GM10248 (cell line): ENCODE measurements around the gene CXCR3.
"Not testable (repeated sequence)": the region's sequence is repeated elsewhere in the genome, so short reads cannot be mapped to it uniquely, and the experiment has no call there.

ENCODE experiments used
- CTCF ChIA-PET: fragments of 300-600 bp; sonication (Branson Sonifier 250); formaldehyde crosslinking; extraction: SDS; loops from one replicate; lab custom pipeline; 2021; ENCODE audit warnings: antibody characterized with exemption; lab: Yijun Ruan, JAX
- POLR2A ChIA-PET: fragments of 350-650 bp; sonication (Branson Sonifier 250); formaldehyde crosslinking; extraction: SDS; loops from one replicate; lab custom pipeline; 2020; ENCODE audit warnings: antibody characterized with exemption; lab: Yijun Ruan, JAX
- DNase-seq: peaks from one replicate; pipeline ENCODE4 v3.0.0; 2012; ENCODE audit errors: extremely low spot score
- TF ChIP-seq, protein P1 (sequence below): IDR thresholded peaks from 2 replicates; pipeline ENCODE4 v1.5.1; 2012; ENCODE audit warnings: mild to moderate bottlenecking, low read depth; ENCODE audit errors: extremely low read depth, missing control alignments, control extremely low read depth

The CXCR3 gene

DNA sequence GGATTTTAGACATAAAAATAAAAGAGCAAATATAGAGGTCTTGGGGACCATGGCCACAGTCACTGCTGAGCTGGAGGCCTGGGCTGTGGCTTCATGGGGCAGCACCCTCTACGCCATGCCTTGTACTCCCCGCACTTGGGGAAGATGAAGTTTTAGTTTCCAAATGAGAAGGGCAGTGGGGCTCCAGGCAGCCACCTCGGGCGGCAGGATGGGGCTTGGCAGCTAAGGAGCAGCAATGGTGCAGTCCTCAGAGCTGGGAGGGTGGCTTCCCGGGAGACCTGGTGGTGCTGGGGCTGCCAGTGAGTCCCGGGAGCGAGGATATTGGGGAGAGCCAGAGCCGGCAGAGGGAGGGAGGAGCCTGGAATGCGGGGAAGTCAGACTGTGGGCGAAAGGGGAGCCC, 2.4 kb downstream of the CXCR3 start:
- CTCF ChIA-PET: interaction anchor here (1.1 kb wide), 1 partner anchor 34 kb away, joined by 6 read pairs; no protein-coding TSS in a partner anchor
- POLR2A ChIA-PET: no interaction called here
- TF ChIP-seq, protein P1, sequence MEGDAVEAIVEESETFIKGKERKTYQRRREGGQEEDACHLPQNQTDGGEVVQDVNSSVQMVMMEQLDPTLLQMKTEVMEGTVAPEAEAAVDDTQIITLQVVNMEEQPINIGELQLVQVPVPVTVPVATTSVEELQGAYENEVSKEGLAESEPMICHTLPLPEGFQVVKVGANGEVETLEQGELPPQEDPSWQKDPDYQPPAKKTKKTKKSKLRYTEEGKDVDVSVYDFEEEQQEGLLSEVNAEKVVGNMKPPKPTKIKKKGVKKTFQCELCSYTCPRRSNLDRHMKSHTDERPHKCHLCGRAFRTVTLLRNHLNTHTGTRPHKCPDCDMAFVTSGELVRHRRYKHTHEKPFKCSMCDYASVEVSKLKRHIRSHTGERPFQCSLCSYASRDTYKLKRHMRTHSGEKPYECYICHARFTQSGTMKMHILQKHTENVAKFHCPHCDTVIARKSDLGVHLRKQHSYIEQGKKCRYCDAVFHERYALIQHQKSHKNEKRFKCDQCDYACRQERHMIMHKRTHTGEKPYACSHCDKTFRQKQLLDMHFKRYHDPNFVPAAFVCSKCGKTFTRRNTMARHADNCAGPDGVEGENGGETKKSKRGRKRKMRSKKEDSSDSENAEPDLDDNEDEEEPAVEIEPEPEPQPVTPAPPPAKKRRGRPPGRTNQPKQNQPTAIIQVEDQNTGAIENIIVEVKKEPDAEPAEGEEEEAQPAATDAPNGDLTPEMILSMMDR: no peak
- DNase-seq: no peak

DNA sequence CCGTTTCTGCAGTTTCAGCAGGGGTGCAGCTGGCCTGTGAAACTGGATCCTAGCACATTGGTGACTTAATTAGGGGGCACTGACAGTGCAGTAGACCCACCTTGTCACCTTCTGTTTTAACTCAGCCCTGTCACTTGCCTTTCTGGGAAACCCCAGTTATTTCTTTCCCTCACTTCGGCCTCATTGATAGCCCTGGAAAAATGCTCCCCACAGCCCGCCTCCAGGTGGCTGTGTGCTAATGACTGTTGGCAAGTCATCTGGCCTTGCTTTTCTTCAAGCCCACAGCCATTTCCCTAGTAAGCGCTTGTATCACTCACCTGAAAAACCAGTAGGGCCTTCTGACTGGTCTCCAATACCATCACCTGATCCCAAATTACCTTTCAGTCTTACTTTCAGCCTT, 3.3 kb downstream of the CXCR3 start:
- no peak for DNase-seq
- POLR2A ChIA-PET: no interaction called here
- TF ChIP-seq, protein P1: no peak
- CTCF ChIA-PET: interaction anchor here (1.1 kb wide), 1 partner anchor 35 kb away, joined by 6 read pairs; no protein-coding TSS in a partner anchor

DNA sequence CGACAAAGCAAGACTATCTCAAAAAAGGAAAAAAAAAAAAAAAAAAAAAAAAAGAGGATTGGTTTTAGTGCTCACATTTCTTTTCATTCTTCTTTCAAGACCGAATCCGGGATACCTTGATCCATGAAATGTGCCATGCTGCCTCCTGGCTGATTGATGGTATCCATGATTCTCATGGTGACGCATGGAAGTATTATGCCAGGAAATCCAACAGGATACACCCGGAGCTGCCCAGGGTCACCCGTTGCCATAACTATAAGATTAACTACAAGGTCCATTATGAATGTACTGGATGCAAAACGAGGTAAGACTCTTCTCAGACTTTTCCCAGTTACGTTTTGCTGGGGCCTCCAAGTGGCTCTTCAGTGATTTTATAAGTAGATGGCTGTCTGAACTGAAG, 6.1 kb downstream of the CXCR3 start:
- TF ChIP-seq, protein P1: no peak
- ChIA-PET CTCF (no interaction called here), POLR2A (no interaction called here)
- DNase-seq: no peak

DNA sequence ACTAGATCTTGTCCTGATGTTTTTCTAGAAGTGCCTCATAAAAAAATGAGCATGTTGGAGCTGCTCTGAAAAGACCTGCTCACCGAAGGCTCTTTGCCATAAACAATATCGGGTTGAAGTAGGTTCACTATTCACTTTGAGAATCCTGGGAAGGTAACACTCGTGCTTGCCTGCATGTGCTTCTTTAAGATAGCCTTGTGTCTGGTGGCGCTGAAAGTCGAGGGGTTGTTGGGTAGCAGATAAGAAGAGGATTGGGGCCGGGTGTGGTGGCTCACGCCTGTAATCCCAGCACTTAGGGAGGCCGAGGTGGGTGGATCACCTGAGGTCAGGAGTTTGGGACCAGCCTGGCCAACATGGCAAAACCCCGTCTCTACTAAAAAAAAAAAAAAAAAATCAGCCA, 6.6 kb downstream of the CXCR3 start:
- POLR2A ChIA-PET, CTCF ChIA-PET, DNase-seq: not testable (repeated sequence)

DNA sequence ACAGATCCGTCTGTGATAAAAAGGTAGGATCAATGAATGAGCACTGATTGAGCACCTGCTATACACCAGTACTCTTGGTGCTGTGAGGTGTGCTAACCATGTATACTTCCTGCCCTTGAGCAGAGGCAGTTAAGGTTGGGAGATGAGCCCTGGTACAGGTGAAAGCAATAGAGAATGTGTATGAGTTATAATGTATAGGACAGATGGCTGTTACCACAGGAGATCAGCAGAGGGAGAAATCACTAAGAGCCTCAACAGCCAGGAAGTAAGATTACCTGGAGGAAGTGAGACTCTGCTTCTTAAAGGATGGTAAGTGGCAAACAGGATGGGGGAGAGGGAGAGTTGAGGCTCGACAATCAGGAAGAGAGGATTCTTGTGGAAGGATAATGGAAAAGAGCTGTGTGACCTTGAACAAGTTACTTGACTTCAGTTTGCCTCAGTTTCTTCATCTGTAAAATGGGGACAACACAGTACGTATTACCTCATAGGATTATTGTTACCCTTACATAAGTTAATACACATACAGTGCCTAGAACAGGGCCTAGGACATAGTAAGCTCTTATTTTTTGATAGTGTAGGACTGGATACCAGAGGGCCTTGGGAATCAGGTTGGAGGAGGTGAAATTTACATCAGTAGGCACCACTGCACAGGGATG, 9.1 kb downstream of the CXCR3 start:
- ChIA-PET CTCF (interaction anchor here (0.9 to 1.5 kb wide), 3 partner anchors 11 to 43 kb away, joined by 3 to 6 read pairs (median 3); no protein-coding TSS in a partner anchor), POLR2A (no interaction called here)
- DNase-seq: no peak
- TF ChIP-seq, protein P1: no peak

DNA sequence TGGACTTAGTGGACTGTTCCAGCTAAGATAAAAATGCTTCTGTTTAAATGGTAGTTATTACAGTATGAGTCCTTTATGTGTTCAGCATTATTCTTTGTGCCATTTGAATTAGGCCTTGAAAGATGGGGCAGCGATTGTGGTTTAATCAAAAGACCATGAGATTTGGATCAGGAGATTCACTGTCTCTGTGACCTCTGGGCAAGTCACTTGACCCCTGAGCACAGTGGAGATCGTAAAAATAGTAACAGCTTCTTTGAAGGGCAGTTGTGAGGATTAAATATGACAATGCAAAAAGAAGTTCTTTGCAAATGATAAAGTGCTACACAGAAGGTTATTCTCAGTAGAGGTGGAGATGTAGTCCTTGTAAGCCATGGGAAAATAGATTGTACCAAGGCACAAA, 10.8 kb downstream of the CXCR3 start:
- POLR2A ChIA-PET: no interaction called here
- TF ChIP-seq, protein P1: no peak
- no peak for DNase-seq
- CTCF ChIA-PET: no interaction called here

DNA sequence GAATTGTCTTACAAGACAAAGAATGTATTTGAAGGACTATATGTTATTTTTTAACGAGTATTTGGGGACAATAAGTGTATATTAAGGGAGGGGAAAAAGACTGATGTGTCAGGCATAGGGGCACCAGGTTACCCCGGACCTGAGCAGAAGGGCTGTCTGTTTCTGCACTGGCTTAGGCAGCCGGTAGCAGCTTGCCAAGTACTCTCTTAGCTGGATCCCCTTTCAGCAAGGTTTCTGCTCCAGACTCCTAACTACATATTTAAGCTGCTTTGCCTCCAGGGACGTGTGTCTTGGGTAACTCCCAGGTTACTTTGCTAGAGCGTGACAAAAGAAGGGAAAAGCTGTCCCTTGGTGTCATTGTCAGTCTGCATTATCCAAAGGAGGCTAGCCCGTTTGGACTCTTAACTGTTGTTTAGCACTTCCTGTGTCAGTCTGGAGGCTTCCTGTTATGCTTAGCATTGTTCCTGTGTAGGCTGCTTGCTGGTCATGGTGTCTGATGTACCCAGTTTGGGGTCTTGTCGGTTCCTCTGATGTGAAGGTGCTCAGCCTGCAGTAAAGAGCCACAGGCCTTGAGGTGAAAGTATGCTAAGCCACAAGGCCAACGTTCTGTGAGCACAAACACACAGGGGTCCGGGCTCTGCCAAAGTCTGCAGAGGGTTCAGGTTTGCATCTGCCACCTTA, 11.6 kb downstream of the CXCR3 start:
- POLR2A ChIA-PET: no interaction called here
- CTCF ChIA-PET: no interaction called here
- DNase-seq: no peak
- TF ChIP-seq, protein P1: no peak
